PC-3 (cell line): ENCODE results near the gene MED22. TPM values are rescaled to one million over a fixed set of nuclear protein-coding genes. Genes with fewer than 3 reads are reported as not detected.

ENCODE experiments used
- ATAC-seq: fragments of 200-7000 bp; cut with Tn5 transposase; 2 replicates; pipeline ENCODE4 v1.9.1; 2020; ENCODE audit warnings: mild to moderate bottlenecking, moderate library complexity
- BruUV-seq: library from RNA; stranded (reverse); fragments of 400-500 nt; replicated peaks from 2 replicates; lab custom pipeline; 2021; lab: Mats Ljungman, UMichigan
- CTCF ChIA-PET: fragments of 300-600 bp; sonication (Branson Sonifier 250); formaldehyde crosslinking; loops from one replicate; lab custom pipeline; 2022; ENCODE audit warnings: antibody characterized with exemption; lab: Charles Lee
- POLR2A ChIA-PET: fragments of 300-600 bp; sonication (Branson Sonifier 250); formaldehyde crosslinking; loops from one replicate; lab custom pipeline; 2022; ENCODE audit warnings: antibody characterized with exemption; ENCODE audit not compliant: unreplicated experiment; lab: Charles Lee
- DNase-seq: peaks from one replicate; pipeline ENCODE4 v3.0.0-alpha.2; 2015
- H2AFZ ChIP-seq: fragments of 300-600 bp; sonication (generic); 2 replicates; pipeline ENCODE4 v1.6.0; 2016; ENCODE audit warnings: antibody characterized with exemption, low read length
- H3F3A ChIP-seq: fragments of 300-600 bp; sonication (generic); one replicate; pipeline ENCODE4 v1.6.0; 2017; ENCODE audit warnings: antibody characterized with exemption, low read length, control low read depth, mild to moderate bottlenecking; ENCODE audit not compliant: unreplicated experiment
- H3K27ac ChIP-seq: fragments of 300-600 bp; sonication (generic); 2 replicates; pipeline ENCODE4 v1.5.1; 2016; ENCODE audit warnings: mild to moderate bottlenecking, low read length
- H3K27me3 ChIP-seq: fragments of 300-600 bp; sonication (generic); 2 replicates; pipeline ENCODE4 v1.6.1; 2016; ENCODE audit warnings: low read length, mixed read lengths
- H3K36me3 ChIP-seq: fragments of 300-600 bp; sonication (generic); 2 replicates; pipeline ENCODE4 v1.6.1; 2016; ENCODE audit warnings: low read depth, mixed run types, low read length, mixed read lengths
- H3K4me1 ChIP-seq: fragments of 300-600 bp; sonication (generic); 2 replicates; pipeline ENCODE4 v1.5.1; 2016; ENCODE audit warnings: low read length; ENCODE audit not compliant: insufficient read depth
- H3K4me2 ChIP-seq: fragments of 300-600 bp; sonication (generic); 2 replicates; pipeline ENCODE4 v1.6.0; 2016; ENCODE audit warnings: low read length
- H3K4me3 ChIP-seq: fragments of 300-600 bp; sonication (generic); 2 replicates; pipeline ENCODE4 v1.5.1; 2016; ENCODE audit warnings: mild to moderate bottlenecking, low read length, mixed read lengths
- H3K79me2 ChIP-seq: fragments of 300-600 bp; sonication (generic); 2 replicates; pipeline ENCODE4 v1.6.1; 2017; ENCODE audit warnings: low read length, mixed read lengths
- H3K9ac ChIP-seq: fragments of 300-600 bp; sonication (generic); 2 replicates; pipeline ENCODE4 v1.6.0; 2016; ENCODE audit warnings: mild to moderate bottlenecking, low read length
- H3K9me2 ChIP-seq: fragments of 300-600 bp; sonication (generic); replicated peaks from 2 replicates; pipeline ENCODE4 v1.6.1; 2016; ENCODE audit warnings: mixed run types, low read length, mixed read lengths
- H3K9me3 ChIP-seq: fragments of 300-600 bp; sonication (generic); 2 replicates; pipeline ENCODE4 v1.6.1; 2016; ENCODE audit warnings: low read length, mixed read lengths
- H4K20me1 ChIP-seq: fragments of 300-600 bp; sonication (generic); 2 replicates; pipeline ENCODE4 v1.6.1; 2016; ENCODE audit warnings: low read length, mixed read lengths
- CTCF ChIP-seq: fragments of 300-600 bp; sonication (generic); conservative IDR thresholded peaks from 2 replicates; pipeline ENCODE4 v1.5.1; 2017; ENCODE audit warnings: antibody characterized with exemption, low read depth, mild to moderate bottlenecking, low read length
- EZH2 ChIP-seq: fragments of 300-600 bp; sonication (generic); IDR thresholded peaks from one replicate; pipeline ENCODE4 v1.6.1; 2017; ENCODE audit warnings: antibody characterized with exemption, mild to moderate bottlenecking, low read length; ENCODE audit not compliant: unreplicated experiment
- EZH2phosphoT487 ChIP-seq: fragments of 300-600 bp; sonication (generic); IDR thresholded peaks from 2 replicates; pipeline ENCODE4 v1.6.1; 2018; ENCODE audit warnings: mild to moderate bottlenecking, antibody characterized with exemption, low read length, borderline replicate concordance
- intact Hi-C: fragments of 100-400 bp; cut with micrococcal nuclease; formaldehyde crosslinking; loops from 2 replicates; pipeline ENCODE4 v1.9.0; 2023
- total RNA-seq: library from RNA; depleted of rRNA; stranded (reverse); fragments of >200 nt; gene quantifications from 2 replicates; pipeline ENCODE4 v1.2.3, GENCODE V29; 2014; rRNA removed

MED22 gene
- total RNA-seq, 1 experiment from 2014 or later, result 20.5 TPM

DNA sequence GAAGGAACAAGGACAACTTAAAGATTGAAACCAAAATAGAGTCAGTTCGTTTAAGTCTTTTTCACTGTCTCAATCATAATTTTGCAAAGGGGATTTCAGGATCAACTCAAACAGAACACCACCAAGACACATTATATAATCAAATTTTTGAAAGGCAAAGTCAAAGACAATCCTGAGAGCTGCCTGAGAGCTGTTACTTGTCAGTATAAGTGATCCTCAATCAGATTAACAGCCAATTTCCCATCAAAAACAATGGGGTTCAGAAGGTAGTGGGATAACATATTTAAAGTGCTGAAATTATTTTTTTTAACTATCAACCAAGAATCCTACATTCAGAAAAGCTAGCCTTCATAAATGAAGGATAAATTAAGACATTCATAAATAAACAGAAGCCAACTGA is 53.7 kb downstream of the MED22 start:
- Histone ChIP-seq H3F3A (no peaks in the 10 kb centered on the region), H3K9me3 (0 out of 2 replicates have a peak, but pooled peaks cover 13% of the 10 kb centered on the region), H3K9me2 (no peaks in the 10 kb centered on the region), H3K9ac (no peak overlapping the region), H4K20me1 (no peaks in the 10 kb centered on the region), H3K4me2 (no peak overlapping the region), H3K4me1 (no peaks in the 10 kb centered on the region), H3K79me2 (no peaks in the 10 kb centered on the region), H3K27me3 (peaks cover 18% of the 10 kb centered on the region; the same call in 1 of the 2 replicates), H3K4me3 (no peak overlapping the region), H2AFZ (no peak overlapping the region), H3K27ac (no peak overlapping the region), H3K36me3 (no peaks in the 10 kb centered on the region)
- ATAC-seq (no peak), DNase-seq (no peak)
- intact Hi-C loops, result no loop called here
- no TSS peak for BruUV-seq
- no peak for TF ChIP-seq EZH2phosphoT487
- TF ChIP-seq CTCF, result no peak
- TF ChIP-seq EZH2, result no peak
- CTCF ChIA-PET, result no interaction called here
- POLR2A ChIA-PET, result no interaction called here

- POLR2A ChIA-PET, result no interaction called here
- intact Hi-C loops, result no loop called here
Observed at GRCh38 chr9:133290751-133291302, 57.1 kb downstream of the MED22 start.

More at GRCh38 chr9:133290751-133291302, 57.1 kb downstream of the MED22 start:
- Histone ChIP-seq H3K4me2 (no peak overlapping the region), H2AFZ (no peak overlapping the region), H3K9me3 (0 out of 2 replicates have a peak, but pooled peaks cover 13% of the 10 kb centered on the region), H4K20me1 (no peaks in the 10 kb centered on the region), H3F3A (no peaks in the 10 kb centered on the region), H3K9ac (no peak overlapping the region), H3K4me3 (no peak overlapping the region), H3K79me2 (no peaks in the 10 kb centered on the region), H3K27ac (no peak overlapping the region), H3K9me2 (no peaks in the 10 kb centered on the region), H3K27me3 (peaks cover 18% of the 10 kb centered on the region; the same call in 1 of the 2 replicates), H3K36me3 (no peaks in the 10 kb centered on the region), H3K4me1 (no peaks in the 10 kb centered on the region)
- no peak for DNase-seq
- no peak for ATAC-seq
- no TSS peak for BruUV-seq
- CTCF ChIA-PET, result no interaction called here
- TF ChIP-seq EZH2phosphoT487 (no peak), EZH2 (no peak), CTCF (no peak)

Other genes starting within 250 kb of the MED22 start
- gene RALGDS, start 226.9 kb downstream of the MED22 start, total RNA-seq, result 30.5 and 32.2 TPM in 2 replicates
- not detected in 2 replicates for gene GBGT1, start 184.2 kb downstream of the MED22 start, total RNA-seq
- gene OBP2B, start 138.9 kb downstream of the MED22 start, total RNA-seq, result not detected in 2 replicates
- gene ABO, start 72.9 kb downstream of the MED22 start, total RNA-seq, result not detected in 2 replicates
- gene SURF6, start 11.9 kb downstream of the MED22 start, total RNA-seq, result 28.0 TPM in 2 replicates
- 998 and 1,156 TPM in 2 replicates for gene RPL7A, start 87 bp upstream of the MED22 start, total RNA-seq
- gene SURF1, start 8.4 kb upstream of the MED22 start, total RNA-seq, result 15.7 and 28.1 TPM in 2 replicates
- 103 and 134 TPM in 2 replicates for gene SURF2, start 8.4 kb upstream of the MED22 start, total RNA-seq
- gene SURF4, start 27.9 kb upstream of the MED22 start, total RNA-seq, result 161 and 173 TPM in 2 replicates
- 0.52 and 4.1 TPM in 2 replicates for gene STKLD1, start 28.2 kb upstream of the MED22 start, total RNA-seq
- 34.1 and 37.8 TPM in 2 replicates for gene REXO4, start 69.9 kb upstream of the MED22 start, total RNA-seq
- 0.86 and 0.95 TPM in 2 replicates for gene ADAMTS13, start 74.2 kb upstream of the MED22 start, total RNA-seq
- gene CACFD1, start 111.8 kb upstream of the MED22 start, total RNA-seq, result 7.5 and 10.0 TPM in 2 replicates
- gene SLC2A6, start 131.0 kb upstream of the MED22 start, total RNA-seq, result 20.5 and 21.7 TPM in 2 replicates
- not detected in 2 replicates for gene MYMK, start 176.8 kb upstream of the MED22 start, total RNA-seq
- not detected in 2 replicates for gene ADAMTSL2, start 186.6 kb upstream of the MED22 start, total RNA-seq